ENCODE results near the gene ASCC3. TPM values are rescaled to one million over a fixed set of nuclear protein-coding genes. Genes with fewer than 3 reads are reported as not detected.

The ASCC3 gene
- total RNA-seq, 2 donors from 2014 or later = 31.9 to 36.4 TPM

DNA sequence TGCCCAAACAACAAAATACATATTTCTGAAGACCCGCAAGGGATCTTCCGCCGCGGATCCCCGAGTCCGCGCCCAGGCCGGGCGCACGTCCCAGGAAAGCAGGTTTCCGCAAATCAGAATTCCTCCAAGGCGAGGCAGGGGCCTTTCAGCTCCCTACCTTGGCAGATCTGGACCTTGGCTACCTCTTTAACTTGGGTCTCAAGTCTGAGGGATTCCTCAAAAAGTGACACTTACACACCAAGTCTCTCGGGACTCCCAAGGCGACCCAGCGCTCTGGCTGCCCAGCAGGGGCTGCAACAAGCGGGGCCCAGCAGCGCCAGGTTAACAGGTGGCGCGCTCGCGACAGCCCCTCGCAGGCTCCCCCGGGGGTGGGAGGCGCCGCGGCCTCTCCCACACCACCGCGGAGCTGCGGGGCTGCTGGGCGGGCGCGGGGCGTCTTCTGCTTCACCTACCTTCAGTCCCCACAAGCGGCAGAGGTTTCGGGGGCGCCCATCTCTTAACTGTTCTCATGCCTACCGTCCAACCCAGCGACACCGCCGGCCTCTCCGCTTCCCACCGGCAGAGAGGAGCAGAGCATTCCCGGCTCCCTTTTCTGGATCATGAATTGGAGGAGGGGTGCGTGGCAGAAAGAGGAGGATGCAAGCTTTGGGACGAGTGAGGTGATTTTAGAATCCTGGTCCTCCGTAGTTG is 416.8 kb downstream of the ASCC3 start:
- peak; percentile 76 for DNase-seq (ENCODE audit: low spot score)
- intact Hi-C loops (cut with DNase I) = no loop called here

DNA sequence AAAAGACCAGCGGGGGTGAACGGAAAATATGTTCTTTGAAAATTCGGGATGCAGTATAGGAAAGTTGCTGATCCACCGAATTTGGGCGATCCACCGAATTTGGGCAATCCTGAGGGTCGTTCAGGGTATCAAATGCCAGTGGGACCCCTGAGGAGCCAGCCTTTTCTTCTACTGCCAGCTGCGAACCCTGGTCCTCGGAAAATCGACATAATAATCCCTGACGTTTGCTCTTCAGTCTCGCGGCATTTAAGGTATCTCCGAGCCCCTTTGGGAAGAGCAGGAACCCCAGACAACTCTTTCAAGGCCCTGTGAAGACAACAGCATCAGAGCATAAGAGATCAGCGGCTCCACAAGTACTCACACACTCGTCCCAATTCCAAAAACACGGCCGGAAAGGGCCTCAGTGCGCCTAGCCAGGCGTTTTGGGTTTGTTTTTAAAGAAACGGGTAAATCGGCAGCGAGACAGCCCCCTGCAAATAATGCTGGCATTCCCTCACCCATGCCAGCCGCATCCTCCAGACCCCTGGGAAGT is 417.4 kb downstream of the ASCC3 start:
- peak; percentile 56 for DNase-seq (ENCODE audit: low spot score)
- intact Hi-C loops (cut with DNase I) = no loop called here

DNA sequence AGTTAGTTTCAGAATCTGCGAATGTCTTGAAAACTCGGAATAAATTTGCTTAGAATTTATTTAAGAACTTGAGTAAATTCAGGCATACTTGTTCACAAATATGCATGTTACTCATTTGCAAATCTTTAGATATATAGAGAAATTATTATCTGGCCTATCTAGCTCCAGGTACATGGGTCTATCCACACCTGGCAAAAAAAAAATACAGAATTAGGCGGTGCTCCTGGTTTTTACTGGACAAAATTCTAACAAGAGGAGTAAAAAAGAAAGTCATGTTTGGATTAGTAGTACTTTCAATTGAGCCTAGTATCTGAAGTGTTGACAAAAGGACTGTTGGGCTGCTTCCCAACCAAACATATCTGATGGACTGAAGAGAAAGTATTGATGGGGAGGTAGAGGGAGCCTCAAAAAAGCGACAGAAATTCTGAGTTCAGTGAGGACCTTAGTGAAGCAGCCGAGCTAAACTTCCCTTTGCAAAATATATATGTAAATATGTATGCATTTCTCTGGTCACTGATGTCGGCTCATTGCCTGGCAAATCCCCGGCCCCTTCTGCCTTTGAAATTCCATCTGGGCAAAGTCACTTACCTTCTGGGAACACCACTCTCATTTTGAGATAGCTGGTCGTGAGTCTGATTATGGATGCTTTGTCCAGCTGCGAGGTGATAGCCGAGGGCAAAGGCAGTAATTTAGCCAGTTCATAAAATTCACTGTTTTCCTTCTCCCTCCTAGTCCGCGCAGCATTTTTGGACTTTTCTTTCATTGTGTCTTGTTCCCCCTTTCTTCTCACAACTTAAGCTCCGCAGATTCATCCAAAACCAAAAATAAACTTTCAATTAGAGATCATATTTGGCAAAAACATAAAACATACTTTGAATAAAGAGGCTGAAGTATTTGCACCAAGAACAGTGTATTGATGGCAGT is 418.2 kb downstream of the ASCC3 start:
- intact Hi-C loops (cut with DNase I) = no loop called here
- no peak for DNase-seq (ENCODE audit: low spot score)

DNA sequence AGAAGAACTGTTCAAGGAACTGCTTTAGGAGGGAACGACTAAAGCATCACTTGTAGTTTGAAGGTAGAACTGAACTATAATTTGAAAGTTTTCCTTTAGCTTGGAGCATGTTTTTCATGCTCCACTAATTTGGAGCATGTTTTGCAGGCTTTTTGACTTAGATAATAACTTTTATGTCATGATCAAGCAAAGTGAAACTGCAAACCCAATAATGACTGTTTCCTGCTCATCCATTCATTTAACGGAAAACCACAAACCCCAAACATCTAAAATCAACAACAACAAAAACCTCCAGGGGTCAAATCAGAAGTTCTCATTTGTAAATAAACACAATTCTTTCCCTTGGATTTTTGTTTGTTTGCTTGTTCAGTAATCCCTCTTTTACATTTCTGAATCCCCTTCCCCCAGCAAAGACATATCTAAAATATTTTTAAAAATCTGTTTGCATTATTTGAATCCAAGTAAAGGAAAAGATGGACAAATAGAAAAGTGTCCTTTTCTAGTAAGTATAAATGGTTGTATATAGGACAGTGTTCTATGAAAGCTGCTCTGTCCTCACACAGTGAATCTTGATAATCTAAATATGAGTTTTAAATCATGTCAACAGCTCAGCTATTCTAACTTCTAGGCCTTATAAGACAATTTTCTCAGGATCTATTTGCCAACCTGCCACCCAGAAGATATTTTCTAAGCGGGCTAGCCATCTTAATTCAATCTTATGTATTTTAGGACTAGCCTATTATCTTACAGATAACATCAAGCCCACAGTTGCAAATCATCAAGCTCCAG is 419.0 kb downstream of the ASCC3 start:
- intact Hi-C loops (cut with DNase I) = no loop called here
- no peak for DNase-seq (ENCODE audit: low spot score)

DNA sequence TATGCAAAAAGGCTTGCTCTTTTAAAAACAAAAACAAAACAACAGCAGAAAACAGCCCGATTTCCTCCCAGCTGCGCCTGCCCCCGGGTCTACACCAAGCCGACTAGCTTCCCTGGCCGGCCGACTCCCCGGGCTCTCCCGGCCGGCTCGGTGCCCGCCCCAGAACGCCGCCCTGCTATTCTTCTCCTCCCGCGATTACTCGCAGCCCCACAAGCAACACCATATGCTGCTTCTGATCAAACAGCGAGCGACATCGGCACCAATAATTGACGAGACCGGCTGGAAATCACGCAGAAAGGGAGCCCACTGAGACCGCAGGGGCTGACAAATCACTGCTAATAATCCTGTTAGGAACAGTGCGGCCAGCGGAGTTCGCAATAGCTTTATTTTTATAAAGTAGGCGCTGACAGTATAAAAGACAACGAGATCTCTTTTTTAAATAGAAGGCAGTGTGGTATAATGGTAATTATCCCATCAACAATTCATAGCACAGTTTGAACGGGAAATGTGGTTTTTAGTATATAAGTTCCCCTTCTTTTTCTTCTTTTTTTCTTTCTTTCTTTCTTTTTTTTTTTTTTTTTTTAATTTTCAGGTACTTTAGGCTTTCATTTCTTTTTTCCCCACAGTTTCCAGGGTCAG is 419.7 kb downstream of the ASCC3 start:
- peak; percentile 60 for DNase-seq (ENCODE audit: low spot score)

DNA sequence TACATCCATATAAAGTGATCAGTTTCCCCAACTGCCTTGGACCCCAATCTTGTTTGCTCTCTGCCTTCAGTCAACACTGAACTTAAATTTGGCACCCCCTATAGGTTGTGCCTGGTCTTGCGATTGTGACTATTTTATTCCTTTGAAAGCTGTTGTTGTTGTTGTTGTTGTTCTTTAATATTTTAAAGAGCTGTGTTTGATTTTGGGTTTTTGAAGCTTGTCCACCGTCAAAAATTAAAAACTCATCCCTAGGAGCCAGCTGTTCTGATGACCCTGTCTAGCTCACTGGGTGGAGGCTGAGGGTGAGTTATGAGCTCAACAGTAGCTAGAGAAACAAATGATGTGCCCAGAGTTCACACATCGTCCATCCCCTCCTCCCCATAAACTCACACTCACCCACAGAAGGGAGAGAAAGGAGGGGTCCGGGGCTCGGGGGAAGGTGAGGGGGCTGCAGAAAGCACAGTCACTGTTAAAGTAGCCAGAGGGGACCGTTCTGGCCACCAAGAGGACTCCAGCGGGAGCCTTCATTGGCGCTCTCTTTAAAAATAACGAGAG is 420.4 kb downstream of the ASCC3 start:
- DNase-seq (ENCODE audit: low spot score) = no peak
- intact Hi-C loops (cut with DNase I) = no loop called here

More for the DNA sequence above, 419.7 kb downstream of the ASCC3 start:
- intact Hi-C loops (cut with DNase I) = no loop called here

DNA sequence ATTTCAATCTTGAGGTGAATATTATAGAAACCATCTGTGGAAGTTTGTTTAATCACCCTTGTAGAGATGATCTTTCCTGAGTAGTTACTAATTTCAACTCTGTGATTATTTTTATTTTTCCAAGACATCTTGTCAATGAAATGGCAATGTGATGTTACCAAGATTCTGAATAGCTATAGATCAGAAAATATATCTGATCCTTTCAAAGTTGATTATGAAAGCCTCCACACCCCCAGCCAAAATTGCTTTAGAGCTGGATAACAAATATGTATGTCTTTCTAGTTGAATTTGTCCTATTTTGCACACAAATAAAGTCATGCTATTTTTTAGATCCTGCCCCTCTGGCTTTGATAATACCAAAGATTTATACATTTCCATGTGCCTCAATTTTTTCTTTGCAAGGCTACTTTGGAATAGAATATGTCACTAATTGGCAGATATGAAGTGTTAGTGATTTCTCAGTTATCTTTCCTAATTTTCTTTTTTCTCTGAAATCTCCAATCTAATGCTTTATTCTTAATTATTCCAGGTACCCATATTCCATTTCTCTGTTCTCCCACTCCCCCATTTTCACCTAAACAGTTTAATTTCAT is 421.4 kb downstream of the ASCC3 start:
- DNase-seq (ENCODE audit: low spot score) = no peak
- intact Hi-C loops (cut with DNase I) = no loop called here

DNA sequence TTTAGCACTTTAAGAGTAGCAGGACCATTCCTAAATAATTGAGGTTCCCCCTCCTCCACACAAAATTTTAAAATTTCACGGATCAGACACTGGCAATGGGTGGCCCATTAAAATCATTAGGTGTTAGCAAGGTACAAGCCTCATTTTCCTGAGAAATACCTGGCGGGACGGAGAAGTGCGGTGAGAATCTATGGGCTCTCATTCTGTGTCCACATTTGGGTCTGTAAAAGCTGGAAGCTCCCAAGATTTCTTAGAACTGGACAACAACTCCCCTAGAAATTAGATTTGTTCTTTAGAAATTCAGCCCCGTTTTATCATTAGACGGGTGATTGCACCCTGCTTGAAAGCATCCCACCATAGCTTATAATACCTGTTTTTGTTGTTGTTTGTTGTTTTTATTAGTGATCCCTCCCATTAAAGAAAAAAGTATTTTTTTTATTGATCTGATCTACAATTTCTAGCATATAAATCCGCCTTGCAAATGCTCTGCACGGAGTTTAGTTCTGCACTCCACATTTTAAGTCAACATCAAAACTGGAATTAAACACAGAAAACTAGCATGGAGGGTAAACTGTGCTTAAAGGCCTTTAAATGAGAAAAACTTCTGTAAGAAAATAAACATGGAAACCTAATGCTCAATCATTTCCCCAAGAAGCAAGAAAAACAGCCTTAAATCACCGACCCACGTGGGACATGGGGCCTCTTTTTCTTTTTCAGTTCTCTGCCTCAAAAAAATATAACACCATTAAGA is 422.1 kb downstream of the ASCC3 start:
- intact Hi-C loops (cut with DNase I) = no loop called here
- DNase-seq (ENCODE audit: low spot score) = no peak

Measured in posterior vena cava (tissue), 2 donors.